GM18508 (cell line): ENCODE measurements around the gene SGPL1.

Experiments used
- ATAC-seq: cut with Tn5 transposase; IDR thresholded peaks from one replicate; pipeline ENCODE4 v1.9.1; 2021; ENCODE audit warnings: moderate number of reproducible peaks; ENCODE audit not compliant: insufficient read depth, unreplicated experiment

Gene SGPL1

GRCh38 chr10:70779511-70780369 is 36.0 kb upstream of the SGPL1 start:
- ATAC-seq, result no peak

GRCh38 chr10:70780370-70780760 is 35.4 kb upstream of the SGPL1 start:
- ATAC-seq, result no peak

- no peak for ATAC-seq
Observed at GRCh38 chr10:70780772-70781171, 35.0 kb upstream of the SGPL1 start.

GRCh38 chr10:70781461-70782051 is 34.2 kb upstream of the SGPL1 start:
- ATAC-seq, result no peak

- ATAC-seq, result no peak
Observed at GRCh38 chr10:70782086-70782745, 33.5 kb upstream of the SGPL1 start.

GRCh38 chr10:70782746-70783680 is 32.7 kb upstream of the SGPL1 start:
- ATAC-seq, result no peak

GRCh38 chr10:70784016-70784415 is 31.7 kb upstream of the SGPL1 start:
- no peak for ATAC-seq

- no peak for ATAC-seq
Observed at GRCh38 chr10:70784471-70784870, 31.3 kb upstream of the SGPL1 start.

GRCh38 chr10:70785190-70785589 is 30.6 kb upstream of the SGPL1 start, which contains the start of gene TBATA:
TBATA (minus strand) TSS chr10:70785377; CDS start chr10:70783379, 1,998 bp downstream.
- no peak for ATAC-seq

GRCh38 chr10:70786799-70787415 is 28.8 kb upstream of the SGPL1 start:
- no peak for ATAC-seq

GRCh38 chr10:70791386-70792039 is 24.2 kb upstream of the SGPL1 start:
- no peak for ATAC-seq

- ATAC-seq, result no peak
Observed at GRCh38 chr10:70795613-70796012, 20.1 kb upstream of the SGPL1 start.

- ATAC-seq, result no peak
Observed at GRCh38 chr10:70797840-70798239, 17.9 kb upstream of the SGPL1 start.

- no peak for ATAC-seq
Observed at GRCh38 chr10:70799124-70799523, 16.6 kb upstream of the SGPL1 start.

- no peak for ATAC-seq
Observed at GRCh38 chr10:70801854-70802253, 13.9 kb upstream of the SGPL1 start.

- no peak for ATAC-seq
Observed at GRCh38 chr10:70803775-70804420, 11.8 kb upstream of the SGPL1 start.

GRCh38 chr10:70804421-70804808 is 11.3 kb upstream of the SGPL1 start:
- ATAC-seq, result no peak

- no peak for ATAC-seq
Observed at GRCh38 chr10:70805619-70806215, 10.0 kb upstream of the SGPL1 start.
